Hepatocyte (in vitro differentiated cells): Measurements from ENCODE around the gene NDFIP2. TPM values are rescaled to one million over a fixed set of nuclear protein-coding genes. Genes with fewer than 3 reads are reported as not detected.
A peak's percentile ranks its signal among the peaks of the same experiment; 100 is the strongest.

ENCODE experiments used
- DNase-seq: peaks from one replicate; pipeline ENCODE4 v3.0.0-alpha.2; 2016; ENCODE audit warnings: low spot score
- H2AFZ ChIP-seq: fragments of 200-600 bp; sonication (generic); 2 replicates; pipeline ENCODE4 v1.6.0; 2016; ENCODE audit warnings: antibody characterized with exemption, mild to moderate bottlenecking
- H3K27ac ChIP-seq: fragments of 200-600 bp; sonication (generic); 2 replicates; pipeline ENCODE4 v1.5.1; 2016; ENCODE audit warnings: mild to moderate bottlenecking
- H3K27me3 ChIP-seq: fragments of 200-600 bp; sonication (generic); 2 replicates; pipeline ENCODE4 v1.6.1; 2016
- H3K36me3 ChIP-seq: fragments of 200-600 bp; sonication (generic); replicated peaks from 2 replicates; pipeline ENCODE4 v1.5.1; 2016; ENCODE audit warnings: low read depth; ENCODE audit not compliant: insufficient read depth
- H3K4me1 ChIP-seq: fragments of 200-600 bp; sonication (generic); 2 replicates; pipeline ENCODE4 v1.5.1; 2016; ENCODE audit warnings: mild to moderate bottlenecking, moderate library complexity; ENCODE audit not compliant: insufficient read depth
- H3K4me2 ChIP-seq: fragments of 200-600 bp; sonication (generic); 2 replicates; pipeline ENCODE4 v1.6.0; 2016
- H3K4me3 ChIP-seq: fragments of 200-600 bp; sonication (generic); 2 replicates; pipeline ENCODE4 v1.5.1; 2016; ENCODE audit warnings: mild to moderate bottlenecking
- H3K79me2 ChIP-seq: fragments of 200-600 bp; sonication (generic); 2 replicates; pipeline ENCODE4 v1.6.0; 2017; ENCODE audit warnings: mild to moderate bottlenecking
- H3K9me2 ChIP-seq: fragments of 200-600 bp; sonication (generic); replicated peaks from 2 replicates; pipeline ENCODE4 v1.6.0; 2017; ENCODE audit warnings: mild to moderate bottlenecking; ENCODE audit not compliant: insufficient read depth
- H3K9me3 ChIP-seq: fragments of 200-600 bp; sonication (generic); 2 replicates; pipeline ENCODE4 v1.5.1; 2016; ENCODE audit warnings: low read depth, mild to moderate bottlenecking
- H4K20me1 ChIP-seq: fragments of 200-600 bp; sonication (generic); 2 replicates; pipeline ENCODE4 v1.6.0; 2016; ENCODE audit warnings: mild to moderate bottlenecking; ENCODE audit not compliant: insufficient read depth, poor library complexity, severe bottlenecking
- CTCF ChIP-seq: fragments of 200-600 bp; sonication (generic); IDR thresholded peaks from 2 replicates; pipeline ENCODE4 v1.5.1; 2016; ENCODE audit warnings: antibody characterized with exemption, mild to moderate bottlenecking; ENCODE audit not compliant: poor library complexity
- EZH2 ChIP-seq: fragments of 200-600 bp; sonication (generic); IDR thresholded peaks from 2 replicates; pipeline ENCODE4 v1.6.1; 2016; ENCODE audit warnings: antibody characterized with exemption, mild to moderate bottlenecking, borderline replicate concordance
- EZH2phosphoT487 ChIP-seq: fragments of 200-600 bp; sonication (generic); IDR thresholded peaks from one replicate; pipeline ENCODE4 v1.6.1; 2018; ENCODE audit warnings: antibody characterized with exemption, mild to moderate bottlenecking, low read depth, moderate library complexity; ENCODE audit not compliant: unreplicated experiment, severe bottlenecking
- WGBS: methylation state at CpG from one replicate; pipeline ENCODE4 v1.1.6; 2016; ENCODE audit warnings: low lambda C conversion rate; ENCODE audit errors: missing lambda C conversion rate; 5-methylcytosine and 5-hydroxymethylcytosine counted together
- polyA plus RNA-seq: library from polyadenylated mRNA; unstranded; fragments of >200 nt; fragmentation: Nextera tagmentation; extraction: Ambion mirVana; gene quantifications from 2 replicates; pipeline ENCODE4 v1.2.1, GENCODE V29; 2016
- total RNA-seq: library from RNA; depleted of rRNA; stranded (reverse); fragments of >200 nt; gene quantifications from 2 replicates; pipeline ENCODE4 v1.2.3, GENCODE V29; 2014

NDFIP2 gene
- total and polyA plus RNA-seq, 2 experiments from 2014 or later = 54.4 to 80.2 TPM

DNA sequence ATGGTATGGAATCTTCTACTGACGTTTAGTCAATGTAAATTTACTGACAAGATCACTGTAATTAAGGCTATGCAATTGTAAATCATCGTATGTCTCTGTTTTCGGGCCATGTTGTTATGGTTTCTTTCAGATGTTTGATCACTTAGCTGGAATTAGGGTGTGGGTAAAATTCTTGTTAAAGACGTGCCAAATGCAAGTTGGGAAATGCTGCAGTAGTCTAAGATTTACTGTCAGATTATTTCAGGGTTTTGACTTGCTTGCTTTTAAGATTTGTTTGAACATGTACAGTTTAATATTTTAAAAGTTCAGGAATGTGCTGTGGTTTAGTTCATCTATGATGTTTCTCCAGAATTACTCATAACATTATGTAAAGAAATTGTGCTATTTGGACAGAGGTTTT lies 10.8 kb downstream of the NDFIP2 start:
- peaks cover 68% of the 10 kb centered on the region for H4K20me1 ChIP-seq
- no peaks in the 10 kb centered on the region for H3K36me3 ChIP-seq
- H3K27me3 ChIP-seq = no peaks in the 10 kb centered on the region
- no peak overlapping the region for H3K4me3 ChIP-seq
- H3K4me1 ChIP-seq = peaks cover 17% of the 10 kb centered on the region
- H3K9me2 ChIP-seq = no peaks in the 10 kb centered on the region
- no peak overlapping the region for H2AFZ ChIP-seq
- no peak for TF ChIP-seq EZH2phosphoT487
- TF ChIP-seq CTCF = no peak
- TF ChIP-seq EZH2 = no peak
- peaks cover 100% of the 10 kb centered on the region for H3K79me2 ChIP-seq
- DNase-seq = no peak
- WGBS = 44% methylated on average over 4 of the region's 4 CpGs
- no peaks in the 10 kb centered on the region for H3K9me3 ChIP-seq
- H3K4me2 ChIP-seq = peak overlapping the region; percentile 51
- peak overlapping the region; percentile 51 for H3K27ac ChIP-seq

DNA sequence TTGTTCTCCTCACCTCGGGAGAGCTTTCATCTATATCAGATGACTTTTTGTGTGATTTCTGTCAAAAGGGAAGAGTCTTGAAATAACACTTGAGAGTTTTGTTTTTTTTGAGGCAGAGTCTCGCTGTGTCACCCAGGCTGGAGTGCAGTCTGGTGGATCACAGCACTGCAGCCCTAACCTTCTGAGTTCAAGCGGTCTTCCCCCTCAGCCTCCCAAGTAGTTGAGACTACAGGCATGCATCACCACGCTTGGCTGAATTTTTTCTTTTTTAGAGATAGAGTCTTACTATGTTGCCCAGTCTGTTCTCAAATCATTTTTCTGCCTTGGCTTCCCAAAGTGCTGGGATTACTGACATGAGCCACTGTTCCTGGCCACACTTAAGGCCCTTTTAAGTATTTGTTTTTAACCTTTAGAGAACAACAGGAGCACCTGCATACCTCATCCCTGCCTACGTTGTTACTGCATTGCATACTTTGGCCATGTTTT lies 11.4 kb downstream of the NDFIP2 start:
- H3K4me3 ChIP-seq = no peak overlapping the region
- peak overlapping the region; percentile 51 for H3K4me2 ChIP-seq
- H2AFZ ChIP-seq = no peak overlapping the region

GRCh38 chr13:79492918-79493594 lies 12.1 kb downstream of the NDFIP2 start:
- H3K4me2 ChIP-seq = peak overlapping the region; percentile 51
- H3K79me2 ChIP-seq = peaks cover 100% of the 10 kb centered on the region
- H3K4me3 ChIP-seq = no peak overlapping the region
- H2AFZ ChIP-seq = no peak overlapping the region
- DNase-seq = no peak
- no peaks in the 10 kb centered on the region for H3K27me3 ChIP-seq
- no peaks in the 10 kb centered on the region for H3K36me3 ChIP-seq
- H3K9me3 ChIP-seq = no peaks in the 10 kb centered on the region
- H3K27ac ChIP-seq = peak overlapping the region; percentile 51
- H3K9me2 ChIP-seq = no peaks in the 10 kb centered on the region
- 75% methylated on average over 2 of the region's 2 CpGs for WGBS
- no peak for TF ChIP-seq EZH2phosphoT487
- peaks cover 72% of the 10 kb centered on the region for H4K20me1 ChIP-seq
- H3K4me1 ChIP-seq = peaks cover 17% of the 10 kb centered on the region

More for the DNA sequence above, 11.4 kb downstream of the NDFIP2 start:
- Histone ChIP-seq H3K27me3 (no peaks in the 10 kb centered on the region), H4K20me1 (peaks cover 74% of the 10 kb centered on the region), H3K79me2 (peaks cover 100% of the 10 kb centered on the region), H3K9me2 (no peaks in the 10 kb centered on the region), H3K9me3 (no peaks in the 10 kb centered on the region), H3K27ac (peak overlapping the region; percentile 51), H3K36me3 (no peaks in the 10 kb centered on the region), H3K4me1 (peaks cover 17% of the 10 kb centered on the region)
- no peak for TF ChIP-seq CTCF
- TF ChIP-seq EZH2phosphoT487 = no peak
- TF ChIP-seq EZH2 = no peak
- no peak for DNase-seq
- WGBS = 77% methylated on average over 5 of the region's 5 CpGs

DNA sequence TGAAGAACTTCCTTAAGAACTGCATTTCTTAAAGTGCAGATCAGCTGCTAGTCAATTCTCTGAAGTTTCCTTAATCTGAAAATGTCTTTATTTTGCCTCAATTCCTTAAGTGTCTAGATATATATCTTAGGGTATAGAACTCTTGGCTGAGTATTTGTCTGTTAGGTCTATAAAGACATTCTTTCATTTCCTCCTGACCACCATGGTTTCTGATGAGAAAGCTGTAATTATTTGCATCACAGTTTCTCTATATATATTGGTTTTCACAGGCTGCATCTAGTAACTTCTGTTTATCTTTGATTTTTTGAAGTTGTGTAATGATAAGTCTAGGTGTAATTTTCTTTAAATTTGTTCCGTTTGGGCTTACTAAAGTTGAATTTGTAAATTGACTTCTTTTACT lies 15.2 kb downstream of the NDFIP2 start:
- no peaks in the 10 kb centered on the region for H3K36me3 ChIP-seq
- H3K9me3 ChIP-seq = no peaks in the 10 kb centered on the region
- 85% methylated on average over 1 of the region's 1 CpG for WGBS
- H3K79me2 ChIP-seq = peaks cover 100% of the 10 kb centered on the region
- H2AFZ ChIP-seq = no peak overlapping the region
- H3K4me1 ChIP-seq = peaks cover 12% of the 10 kb centered on the region
- DNase-seq = no peak
- H3K4me2 ChIP-seq = no peak overlapping the region
- H3K27me3 ChIP-seq = no peaks in the 10 kb centered on the region
- H3K4me3 ChIP-seq = no peak overlapping the region
- no peaks in the 10 kb centered on the region for H3K9me2 ChIP-seq
- H4K20me1 ChIP-seq = peaks cover 69% of the 10 kb centered on the region
- no peak for TF ChIP-seq CTCF
- TF ChIP-seq EZH2 = no peak
- no peak for TF ChIP-seq EZH2phosphoT487
- H3K27ac ChIP-seq = no peak overlapping the region
